NT2/D1 (cell line): Measurements from ENCODE around the gene FMNL2.

ENCODE experiments used
- DNase-seq: peaks from one replicate; pipeline ENCODE4 v3.0.0-alpha.2; 2011; ENCODE audit warnings: low read depth, low spot score
- H3K27me3 ChIP-seq: 2 replicates; pipeline ENCODE4 v1.6.0; 2011; ENCODE audit warnings: mild to moderate bottlenecking; ENCODE audit not compliant: insufficient read length, insufficient read depth
- H3K36me3 ChIP-seq: 2 replicates; pipeline ENCODE4 v1.6.1; 2011; ENCODE audit warnings: mild to moderate bottlenecking, low read length, mixed read lengths; ENCODE audit not compliant: insufficient read depth, insufficient read length
- H3K4me1 ChIP-seq: 2 replicates; pipeline ENCODE4 v1.5.1; 2011; ENCODE audit not compliant: insufficient read depth, insufficient read length
- H3K4me3 ChIP-seq: 2 replicates; pipeline ENCODE4 v1.5.1; 2011; ENCODE audit warnings: low read depth; ENCODE audit not compliant: insufficient read length
- H3K9ac ChIP-seq: 2 replicates; pipeline ENCODE4 v1.6.0; 2011; ENCODE audit warnings: low read depth; ENCODE audit not compliant: insufficient read length
- H3K9me3 ChIP-seq: 2 replicates; pipeline ENCODE4 v1.5.1; 2011; ENCODE audit warnings: mild to moderate bottlenecking, low read length; ENCODE audit not compliant: insufficient read depth
- SUZ12 ChIP-seq: IDR thresholded peaks from 2 replicates; pipeline ENCODE4 v1.6.1; 2011; ENCODE audit not compliant: insufficient read length, insufficient read depth; ENCODE audit errors: extremely low read depth
- YY1 ChIP-seq: IDR thresholded peaks from 2 replicates; pipeline ENCODE4 v1.6.1; 2011; ENCODE audit not compliant: insufficient read length, insufficient read depth
- ZNF274 ChIP-seq: IDR thresholded peaks from 2 replicates; pipeline ENCODE4 v1.6.1; 2011; ENCODE audit warnings: mild to moderate bottlenecking, low read depth, low read length

The FMNL2 gene

DNA sequence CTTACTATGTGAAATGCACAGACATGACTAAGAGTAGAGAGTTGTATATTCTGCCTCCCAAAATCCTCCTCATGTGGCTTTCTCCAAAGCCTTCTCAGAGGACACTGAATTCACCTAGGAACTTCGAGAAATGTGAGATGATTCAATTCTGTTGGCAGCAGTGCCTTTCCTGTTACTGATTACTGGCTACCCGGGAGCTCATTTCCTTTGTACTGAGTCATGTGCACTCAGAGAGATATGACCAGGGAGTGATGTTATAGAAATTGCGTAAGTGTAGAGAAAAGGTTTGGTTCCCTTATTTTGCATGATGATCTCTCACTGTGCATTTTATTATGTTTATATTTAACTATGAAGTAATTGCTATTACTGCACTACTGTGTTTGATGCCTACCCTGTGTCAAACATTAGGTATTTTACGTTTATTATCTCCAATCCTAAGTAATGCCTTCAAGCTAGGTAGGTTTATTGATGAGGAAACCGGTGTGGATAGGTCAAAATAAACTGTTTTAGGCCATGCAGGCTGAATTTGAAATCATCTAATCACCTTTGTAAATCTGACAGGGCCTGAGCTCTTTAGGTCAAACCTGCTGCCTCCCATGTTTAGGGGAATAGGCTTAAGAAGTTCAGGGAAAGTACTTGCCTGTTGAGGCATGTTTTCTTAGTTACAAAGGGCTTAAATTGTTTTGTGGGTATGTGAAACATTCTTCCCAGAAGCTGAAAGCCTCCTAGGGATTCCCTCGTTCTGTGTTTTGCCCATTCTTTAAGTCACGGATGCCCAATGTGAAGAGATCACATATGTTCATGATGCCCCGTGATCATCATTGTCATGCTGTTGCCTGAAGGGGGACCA, 86.8 kb downstream of the FMNL2 start:
- Histone ChIP-seq H3K36me3 (no peaks in the 10 kb centered on the region), H3K9me3 (no peaks in the 10 kb centered on the region), H3K27me3 (no peaks in the 10 kb centered on the region), H3K4me1 (peaks cover 5% of the 10 kb centered on the region), H3K4me3 (no peak overlapping the region), H3K9ac (no peak overlapping the region)
- TF ChIP-seq SUZ12 (no peak), ZNF274 (no peak), YY1 (no peak)
- DNase-seq = no peak

DNA sequence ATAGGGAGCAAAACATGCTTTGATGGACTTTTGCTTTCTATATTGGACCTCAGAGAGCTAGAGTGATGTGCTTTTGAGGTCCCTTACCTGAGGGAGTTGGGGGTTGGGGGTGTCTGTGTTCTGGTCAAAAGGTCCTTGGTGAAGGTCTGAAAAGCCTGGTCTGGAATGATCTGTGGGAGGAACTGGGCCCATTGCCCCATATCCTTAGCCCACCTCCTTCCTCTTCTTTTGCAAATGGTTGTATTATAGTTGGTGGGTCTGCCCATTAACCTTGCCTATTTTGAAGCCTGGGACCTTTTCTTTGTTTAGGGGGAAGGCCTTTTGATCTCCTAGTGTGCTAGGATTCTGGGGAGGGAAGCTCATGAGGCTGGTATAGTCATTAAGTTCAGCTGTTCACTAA, 88.7 kb downstream of the FMNL2 start:
- Histone ChIP-seq H3K9ac (no peak overlapping the region), H3K4me3 (no peak overlapping the region), H3K9me3 (no peaks in the 10 kb centered on the region), H3K4me1 (peaks cover 5% of the 10 kb centered on the region), H3K36me3 (no peaks in the 10 kb centered on the region), H3K27me3 (no peaks in the 10 kb centered on the region)
- TF ChIP-seq ZNF274 (no peak), SUZ12 (no peak), YY1 (no peak)
- no peak for DNase-seq

DNA sequence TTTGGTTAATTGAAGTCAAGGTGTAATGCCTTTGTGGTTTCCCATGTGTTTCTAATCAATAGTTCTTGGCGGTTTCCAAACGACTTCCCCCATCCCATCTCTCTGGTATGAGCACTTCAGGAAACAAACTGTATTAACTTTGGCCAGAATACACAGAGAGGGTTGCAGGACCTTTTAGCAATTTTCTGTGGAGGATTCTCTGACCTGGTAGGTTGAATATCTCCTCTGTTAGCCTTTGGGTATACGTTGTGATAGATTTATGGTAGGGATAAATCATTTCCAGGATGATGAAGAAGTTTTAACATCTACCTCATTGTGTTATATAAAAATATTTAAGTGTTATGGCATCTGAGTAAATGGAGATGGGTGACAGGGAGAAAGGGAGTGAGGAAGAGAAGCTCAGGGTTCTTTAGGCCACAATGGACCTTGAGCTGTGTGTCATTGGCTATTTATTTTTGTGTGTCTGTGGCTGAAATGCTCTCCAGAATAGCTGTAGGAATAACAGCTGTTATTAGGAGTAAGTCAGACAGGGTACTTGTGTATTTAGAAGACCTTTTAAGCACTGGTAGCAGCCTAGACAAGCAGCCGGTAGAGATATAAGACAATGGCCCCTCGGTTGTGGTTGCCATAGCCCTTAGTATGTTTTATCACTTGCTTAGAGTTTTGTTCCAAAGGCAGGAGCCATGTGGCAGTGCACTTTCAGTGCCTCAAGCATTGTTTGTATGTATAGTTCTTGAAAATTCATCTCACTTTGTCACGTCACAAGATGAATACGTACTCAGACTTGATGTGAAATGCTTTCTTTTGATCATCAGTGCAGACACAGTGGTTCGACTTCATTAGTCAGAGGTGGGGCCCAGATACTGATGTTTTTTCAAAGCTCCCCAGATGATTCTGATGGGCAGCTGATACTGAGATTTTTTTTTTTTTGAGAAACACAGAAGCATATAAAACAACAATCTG, 91.1 kb downstream of the FMNL2 start:
- DNase-seq = no peak
- Histone ChIP-seq H3K4me1 (peaks cover 5% of the 10 kb centered on the region), H3K9ac (no peak overlapping the region), H3K36me3 (no peaks in the 10 kb centered on the region), H3K4me3 (no peak overlapping the region), H3K9me3 (no peaks in the 10 kb centered on the region), H3K27me3 (no peaks in the 10 kb centered on the region)
- TF ChIP-seq YY1 (no peak), ZNF274 (no peak), SUZ12 (no peak)

DNA sequence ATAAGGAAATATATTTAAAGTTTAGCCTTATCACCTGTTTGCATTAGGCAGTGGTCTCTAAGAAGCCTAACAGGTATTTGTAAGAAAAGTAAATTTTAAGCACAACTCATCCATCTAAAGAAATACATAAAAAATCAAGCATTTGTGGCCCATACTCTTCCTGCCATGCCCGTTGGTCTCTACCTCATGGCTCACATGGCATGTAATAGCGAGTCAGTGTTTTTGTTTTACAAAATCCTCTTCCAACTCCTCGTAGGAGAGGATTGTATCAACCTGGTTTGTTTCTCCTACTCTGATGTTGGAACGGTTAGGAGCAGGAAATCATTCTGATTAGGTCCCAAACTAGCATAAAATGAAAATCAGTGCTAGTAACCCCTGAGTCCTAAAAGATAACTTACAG, 91.8 kb downstream of the FMNL2 start:
- no peak overlapping the region for H3K9ac ChIP-seq
- DNase-seq = no peak
- no peak overlapping the region for H3K4me3 ChIP-seq
- H3K9me3 ChIP-seq = no peaks in the 10 kb centered on the region
- peaks cover 5% of the 10 kb centered on the region for H3K4me1 ChIP-seq
- TF ChIP-seq SUZ12 (no peak), YY1 (no peak), ZNF274 (no peak)
- no peaks in the 10 kb centered on the region for H3K36me3 ChIP-seq
- no peaks in the 10 kb centered on the region for H3K27me3 ChIP-seq

DNA sequence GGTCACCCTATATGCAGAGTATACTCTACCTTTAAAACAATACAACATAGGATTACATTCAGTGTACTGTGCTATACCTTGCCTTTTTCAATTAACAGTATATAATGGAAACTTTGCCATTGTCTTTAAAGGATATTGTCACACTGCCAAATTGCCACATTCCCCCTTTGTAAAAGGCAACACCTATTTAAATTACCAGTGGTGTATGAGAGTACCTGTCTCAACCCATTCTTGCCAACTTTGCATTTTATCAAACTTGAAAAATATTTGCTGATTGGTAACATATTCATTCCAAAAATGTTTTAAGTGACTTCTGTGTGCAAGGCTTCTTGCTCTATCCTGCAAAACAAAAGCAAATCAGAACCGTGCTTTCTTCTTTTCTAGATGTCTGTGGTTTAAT, 92.9 kb downstream of the FMNL2 start:
- Histone ChIP-seq H3K9ac (no peak overlapping the region), H3K4me3 (no peak overlapping the region), H3K9me3 (no peaks in the 10 kb centered on the region), H3K36me3 (no peaks in the 10 kb centered on the region), H3K4me1 (peaks cover 5% of the 10 kb centered on the region), H3K27me3 (no peaks in the 10 kb centered on the region)
- no peak for DNase-seq
- TF ChIP-seq ZNF274 (no peak), SUZ12 (no peak), YY1 (no peak)

- Histone ChIP-seq H3K9me3 (no peaks in the 10 kb centered on the region), H3K4me1 (no peaks in the 10 kb centered on the region), H3K27me3 (no peaks in the 10 kb centered on the region), H3K4me3 (no peak overlapping the region), H3K9ac (no peak overlapping the region), H3K36me3 (no peaks in the 10 kb centered on the region)
- DNase-seq = no peak
- no peak for TF ChIP-seq YY1
- no peak for TF ChIP-seq ZNF274
- TF ChIP-seq SUZ12 = no peak
Measured at GRCh38 chr2:152428800-152429582, 94.0 kb downstream of the FMNL2 start.

DNA sequence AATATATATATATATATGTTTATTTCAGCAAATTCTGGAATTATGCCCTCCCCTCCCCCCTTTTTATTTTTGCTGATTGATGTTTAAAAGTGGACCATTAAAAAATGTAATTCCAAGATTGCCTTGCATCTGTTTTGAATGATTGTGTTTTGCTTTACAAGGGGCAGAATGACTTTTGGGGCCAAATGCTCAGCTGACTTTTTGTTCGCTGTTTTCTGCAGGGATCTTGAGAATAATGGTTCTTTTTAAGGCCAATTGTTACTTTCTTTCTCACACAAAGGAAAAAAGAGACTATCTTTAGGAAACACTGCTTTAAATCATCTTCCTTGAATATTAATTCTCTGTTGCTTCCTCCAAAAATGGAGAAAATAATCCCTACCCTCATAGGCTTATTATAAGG, 95.9 kb downstream of the FMNL2 start:
- TF ChIP-seq YY1 (no peak), SUZ12 (no peak), ZNF274 (no peak)
- Histone ChIP-seq H3K27me3 (no peaks in the 10 kb centered on the region), H3K9me3 (no peaks in the 10 kb centered on the region), H3K4me3 (no peak overlapping the region), H3K36me3 (no peaks in the 10 kb centered on the region), H3K4me1 (no peaks in the 10 kb centered on the region), H3K9ac (no peak overlapping the region)
- DNase-seq = no peak
